HG02623 (cell line): ENCODE data around the gene MAML3.

Experiments used
- ATAC-seq: cut with Tn5 transposase; IDR thresholded peaks from one replicate; pipeline ENCODE4 v1.9.1; 2021; ENCODE audit warnings: moderate library complexity; ENCODE audit not compliant: unreplicated experiment

Gene MAML3

GRCh38 chr4:139907001-139907809, 246.8 kb downstream of the MAML3 start:
- no peak for ATAC-seq

- no peak for ATAC-seq
Measured at GRCh38 chr4:139905489-139905888, 248.5 kb downstream of the MAML3 start.

DNA sequence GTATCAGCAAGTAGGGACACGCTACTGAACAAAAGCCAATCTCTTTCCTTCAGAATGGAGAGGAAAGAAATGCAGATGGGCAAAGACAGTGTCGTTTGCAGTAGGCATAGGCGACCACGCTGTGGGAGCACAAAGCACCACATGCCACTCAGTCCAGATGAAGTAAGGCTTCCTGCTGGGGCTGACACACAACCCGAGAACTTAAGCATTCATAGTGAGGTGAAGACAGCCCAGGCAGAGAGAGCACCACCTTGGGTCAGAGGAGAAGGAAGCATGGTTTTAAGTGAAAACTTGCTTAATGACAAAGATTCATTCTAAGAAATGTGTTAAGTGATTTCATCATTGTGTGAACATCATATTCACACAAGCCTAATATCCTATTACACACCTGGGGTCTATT, 249.6 kb downstream of the MAML3 start:
- ATAC-seq: no peak

DNA sequence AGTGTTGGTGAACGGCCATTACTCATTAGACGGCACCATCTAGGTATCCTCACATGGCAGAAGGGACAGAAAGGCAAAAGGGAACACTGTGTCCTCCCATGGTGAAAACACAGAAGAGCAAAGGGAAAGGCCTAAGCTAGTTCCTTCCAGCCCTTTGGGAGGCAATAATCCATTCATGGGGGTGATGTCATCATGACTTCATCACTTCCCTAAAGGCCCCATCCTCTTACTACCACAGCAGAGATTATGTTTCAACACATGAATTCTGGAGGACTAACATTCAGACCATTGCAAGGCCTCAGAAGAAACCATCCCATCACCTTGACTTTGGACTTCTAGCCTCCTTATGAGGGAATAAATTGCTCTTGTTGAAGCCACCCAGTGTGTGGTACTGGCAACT, 250.1 kb downstream of the MAML3 start:
- ATAC-seq: no peak

GRCh38 chr4:139902321-139903320, 251.4 kb downstream of the MAML3 start:
- no peak for ATAC-seq

- no peak for ATAC-seq
Measured at GRCh38 chr4:139901531-139902320, 252.3 kb downstream of the MAML3 start.

GRCh38 chr4:139900964-139901376, 253.0 kb downstream of the MAML3 start:
- no peak for ATAC-seq

- ATAC-seq: no peak
Measured at GRCh38 chr4:139899346-139899745, 254.6 kb downstream of the MAML3 start.

DNA sequence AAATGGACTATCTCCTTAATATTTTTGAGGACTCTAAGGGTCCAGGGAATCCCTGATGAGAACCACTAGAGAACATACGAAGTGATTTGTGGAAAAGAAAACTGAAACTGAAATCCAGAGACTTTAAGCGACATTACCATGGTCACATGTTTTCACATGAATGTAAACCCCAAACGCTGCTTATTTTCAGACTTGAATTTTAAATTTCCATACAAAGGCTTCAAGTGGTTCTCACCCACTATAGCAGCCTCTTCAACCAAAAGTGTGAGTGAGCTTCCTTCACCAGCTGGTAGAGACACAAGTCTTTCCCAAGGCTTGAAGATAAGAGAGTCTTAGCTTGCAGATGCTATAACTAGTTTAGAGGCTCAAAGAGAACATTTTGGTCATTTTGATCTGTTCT, 255.7 kb downstream of the MAML3 start:
- no peak for ATAC-seq

DNA sequence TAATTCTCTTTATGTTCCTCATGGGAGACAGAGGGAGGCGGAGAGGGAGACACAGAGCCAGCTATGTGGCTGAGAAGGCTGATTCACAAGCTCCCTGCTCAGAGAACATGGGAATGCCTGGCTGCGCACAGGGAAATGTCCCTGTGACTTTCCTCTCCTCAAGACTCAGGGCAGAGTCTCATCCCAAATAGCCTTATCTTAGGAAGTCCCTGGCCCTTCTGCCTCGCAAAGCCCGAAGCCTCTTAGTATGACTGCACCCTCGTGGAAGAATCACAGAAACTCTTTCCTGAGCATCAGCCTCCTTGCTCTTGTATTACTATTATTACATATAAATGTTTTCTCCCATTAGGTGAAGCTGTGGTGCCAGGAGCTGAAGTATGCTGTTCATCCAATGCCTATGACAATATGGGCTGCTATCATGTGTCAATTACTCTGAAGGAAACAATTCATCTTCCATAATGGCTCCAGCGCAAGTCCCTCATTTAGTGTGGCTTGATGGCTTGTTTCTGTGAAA, 257.8 kb downstream of the MAML3 start:
- ATAC-seq: no peak

DNA sequence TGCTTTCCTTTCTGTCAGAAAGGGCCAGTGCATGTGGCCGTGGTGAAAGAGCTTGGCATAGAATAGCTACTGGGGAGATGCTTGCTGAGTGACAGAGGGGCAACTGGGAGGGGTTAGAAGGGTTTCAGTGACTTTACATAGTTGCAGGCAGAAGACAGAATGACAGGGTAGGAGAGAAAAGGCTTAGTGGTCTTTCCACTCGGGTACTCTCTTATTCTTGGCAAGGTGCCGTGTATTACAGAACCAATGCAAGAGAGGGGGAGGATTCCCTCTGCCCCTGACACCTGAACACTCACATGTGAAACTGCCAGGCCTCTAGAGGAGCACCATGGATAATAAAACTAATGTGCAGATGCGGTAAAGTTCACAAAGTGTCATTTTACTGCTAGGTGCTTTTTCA, 260.2 kb downstream of the MAML3 start:
- ATAC-seq: no peak

GRCh38 chr4:139892973-139893736, 260.8 kb downstream of the MAML3 start:
- no peak for ATAC-seq

DNA sequence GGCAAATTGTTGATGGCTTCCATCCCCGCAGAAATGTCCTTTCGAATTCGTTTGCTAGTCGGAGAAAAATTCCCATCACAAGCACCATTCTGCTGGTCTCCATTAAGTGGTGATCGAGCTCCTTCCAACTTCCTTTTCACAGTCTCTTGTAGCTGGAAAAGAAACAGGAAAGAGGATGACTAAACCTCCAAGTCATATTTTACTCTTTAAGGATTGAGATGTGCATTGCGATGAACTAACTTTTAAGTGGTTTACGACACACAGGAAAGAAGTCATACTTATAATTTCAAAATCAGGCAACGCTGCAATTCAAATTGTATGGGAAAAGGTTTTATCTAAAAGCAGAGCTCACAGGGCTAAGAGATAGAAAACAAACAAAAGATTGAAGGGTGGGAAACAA, 263.2 kb downstream of the MAML3 start:
- no peak for ATAC-seq

DNA sequence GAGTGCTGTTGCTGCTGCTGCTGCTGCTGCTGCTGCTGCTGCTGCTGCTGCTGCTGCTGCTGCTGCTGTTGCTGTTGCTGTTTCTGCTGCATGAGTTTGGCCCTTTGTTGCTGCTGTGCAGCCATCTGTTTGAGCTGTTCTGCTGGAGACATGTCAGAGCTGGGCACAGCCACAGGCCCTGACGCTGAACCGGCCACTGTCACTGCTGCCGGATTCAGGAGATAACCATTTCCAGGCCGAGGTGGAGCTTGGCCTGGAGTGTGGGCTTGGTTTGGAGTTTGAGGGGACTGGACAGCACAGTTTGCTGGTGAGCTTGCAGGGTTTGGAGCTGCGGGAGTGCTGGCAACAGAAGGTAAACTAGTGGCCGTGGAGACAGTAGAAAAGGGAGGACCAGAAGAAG, 264.1 kb downstream of the MAML3 start:
- ATAC-seq: no peak

DNA sequence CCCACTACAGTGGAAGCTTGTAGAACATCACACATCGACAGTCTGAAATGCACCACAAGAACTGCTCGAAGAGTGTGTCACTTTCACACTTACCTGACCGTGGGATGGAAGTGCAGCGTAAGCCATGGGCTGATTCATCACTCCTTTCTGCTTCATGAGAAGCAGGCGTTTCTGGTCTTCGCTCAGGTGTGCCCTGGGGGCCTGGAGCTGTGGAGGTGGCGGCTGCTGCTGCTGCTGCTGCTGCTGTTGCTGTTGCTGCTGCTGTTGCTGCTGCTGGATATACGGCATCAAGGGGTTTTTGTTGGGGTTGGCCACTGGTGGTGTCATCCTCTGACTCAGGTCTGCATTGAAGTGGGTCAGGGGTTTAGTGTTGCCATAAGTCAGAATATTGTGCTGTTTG, 264.7 kb downstream of the MAML3 start:
- no peak for ATAC-seq

GRCh38 chr4:139887962-139888735, 265.8 kb downstream of the MAML3 start:
- no peak for ATAC-seq

DNA sequence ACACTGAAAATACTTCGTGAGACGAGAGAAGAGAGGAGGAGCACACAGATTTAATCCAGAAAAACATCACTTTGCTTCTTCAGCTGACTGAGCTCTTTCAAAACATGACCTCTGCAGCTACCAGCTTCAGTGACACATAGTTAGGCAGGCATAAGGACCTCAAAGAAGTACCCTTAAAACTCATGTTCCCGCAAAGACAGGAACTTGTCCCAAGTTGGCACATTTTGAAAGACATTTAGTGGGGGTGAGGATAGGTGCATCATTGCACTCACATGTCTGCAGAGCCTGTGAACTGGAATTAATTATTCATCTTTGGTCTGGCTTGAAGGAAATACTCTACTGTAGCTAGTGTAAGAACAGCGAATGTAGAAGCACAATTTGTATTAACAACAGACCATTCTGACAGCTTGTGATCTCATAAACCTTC, 266.6 kb downstream of the MAML3 start:
- ATAC-seq: no peak

- no peak for ATAC-seq
Measured at GRCh38 chr4:139886798-139887197, 267.2 kb downstream of the MAML3 start.

DNA sequence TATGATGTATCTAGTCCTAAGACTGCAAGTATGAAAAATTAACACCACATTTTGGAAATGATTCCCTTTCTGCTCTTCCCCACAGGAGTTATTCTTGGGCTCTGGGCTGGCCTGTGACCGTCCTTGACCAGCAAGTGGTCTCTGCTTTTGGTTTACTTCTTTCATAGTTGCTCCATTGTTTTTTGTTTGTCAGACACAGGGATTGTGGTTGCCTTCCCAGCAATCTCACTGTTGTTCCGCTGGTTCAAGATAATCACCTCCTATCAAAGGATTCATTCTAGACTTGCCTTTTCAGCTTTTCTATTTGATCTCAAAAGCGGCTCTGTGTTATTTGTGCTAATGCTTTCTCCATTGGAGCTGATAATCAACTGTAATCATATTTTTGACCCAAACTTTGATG, 269.5 kb downstream of the MAML3 start:
- no peak for ATAC-seq
